ENCODE results near the gene OSGEPL1. TPM values are rescaled to one million over a fixed set of nuclear protein-coding genes. Genes with fewer than 3 reads are reported as not detected.
"Not testable (repeated sequence)": the region's sequence is repeated elsewhere in the genome, so short reads cannot be mapped to it uniquely, and the experiment has no call there.

The OSGEPL1 gene
- total and polyA plus RNA-seq, 11 donors = 5.7 to 11.0 (median 8.3) TPM

DNA sequence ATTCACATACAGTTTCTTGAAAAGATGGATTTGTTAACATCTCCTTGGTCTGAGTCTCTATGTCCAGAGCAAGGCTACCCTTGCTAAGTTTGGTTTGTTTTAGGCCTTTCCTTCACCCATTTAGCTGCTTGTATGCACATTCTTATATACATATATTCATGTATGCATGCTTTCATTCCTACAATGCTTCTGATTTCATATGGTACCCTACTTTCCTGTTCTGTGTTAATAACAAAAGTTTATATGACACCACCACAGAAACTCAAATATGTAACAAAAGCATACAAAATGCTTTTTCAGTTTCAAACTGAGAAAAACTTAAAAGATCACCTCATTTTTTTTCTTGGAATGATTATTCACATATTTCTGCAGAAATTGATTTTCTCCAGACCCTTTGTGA, 39.4 kb downstream of the OSGEPL1 start:
- Histone ChIP-seq H3K9me3 (no peaks in the 10 kb centered on the region), H3K4me1 (no peaks in the 10 kb centered on the region), H3K27ac (no peak overlapping the region), H3K27me3 (no peaks in the 10 kb centered on the region), H3K36me3 (peaks cover 0 to 31% (median 2%) of the 10 kb centered on the region in 9 donors), H3K4me3 (no peak overlapping the region)
- DNase-seq (no peak), ATAC-seq (no peak)
- TF ChIP-seq CTCF (IDR thresholded peaks at IDR 0.05) = no peak
- TF ChIP-seq POLR2A (IDR thresholded peaks at IDR 0.05) = no peak
- intact Hi-C loops (cut with DNase I) = no loop called here

DNA sequence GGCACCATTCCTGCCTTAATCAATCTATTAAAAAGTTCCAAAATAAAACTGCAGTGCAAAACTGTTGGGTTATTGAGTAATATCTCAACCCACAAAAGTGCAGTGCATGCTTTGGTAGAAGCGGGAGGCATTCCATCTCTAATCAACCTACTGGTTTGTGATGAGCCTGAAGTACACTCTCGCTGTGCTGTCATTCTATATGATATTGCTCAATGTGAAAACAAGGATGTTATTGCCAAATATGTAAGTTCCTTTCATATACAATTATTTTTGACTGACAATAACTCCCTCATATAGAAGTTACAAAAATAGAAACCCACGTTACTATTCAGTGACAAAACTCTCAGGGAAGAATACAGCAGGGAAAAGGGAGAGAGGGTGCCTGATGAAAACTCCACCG, 43.0 kb downstream of the OSGEPL1 start:
- Histone ChIP-seq H3K4me1 (no peaks in the 10 kb centered on the region), H3K9me3 (peaks cover 0 to 12% (median 0%) of the 10 kb centered on the region in 12 donors), H3K4me3 (no peak overlapping the region), H3K27me3 (no peaks in the 10 kb centered on the region), H3K36me3 (peaks cover 0 to 19% (median 0%) of the 10 kb centered on the region in 9 donors), H3K27ac (no peak overlapping the region)
- no peak for ATAC-seq
- no peak for TF ChIP-seq CTCF (IDR thresholded peaks at IDR 0.05)
- no peak for TF ChIP-seq POLR2A (IDR thresholded peaks at IDR 0.05)
- DNase-seq = no peak
- intact Hi-C loops (cut with DNase I) = no loop called here
- WGBS, 4 donors = 84 to 92% (median 90%) methylated on average over 4 of the region's 4 CpGs

- H3K27ac ChIP-seq; intact Hi-C loops (cut with DNase I); ATAC-seq; DNase-seq; H3K4me3 ChIP-seq; H3K4me1 ChIP-seq; H3K27me3 ChIP-seq: not testable (repeated sequence)
- Histone ChIP-seq H3K36me3 (peaks cover 0 to 16% (median 0%) of the 10 kb centered on the region in 9 donors), H3K9me3 (peaks cover 0 to 12% (median 0%) of the 10 kb centered on the region in 12 donors)
- WGBS, 4 donors = 80 to 100% (median 91%) methylated on average over 1 of the region's 1 CpG
These were observed 45.0 kb downstream of the OSGEPL1 start for GRCh38 chr2:189717593-189717992.

DNA sequence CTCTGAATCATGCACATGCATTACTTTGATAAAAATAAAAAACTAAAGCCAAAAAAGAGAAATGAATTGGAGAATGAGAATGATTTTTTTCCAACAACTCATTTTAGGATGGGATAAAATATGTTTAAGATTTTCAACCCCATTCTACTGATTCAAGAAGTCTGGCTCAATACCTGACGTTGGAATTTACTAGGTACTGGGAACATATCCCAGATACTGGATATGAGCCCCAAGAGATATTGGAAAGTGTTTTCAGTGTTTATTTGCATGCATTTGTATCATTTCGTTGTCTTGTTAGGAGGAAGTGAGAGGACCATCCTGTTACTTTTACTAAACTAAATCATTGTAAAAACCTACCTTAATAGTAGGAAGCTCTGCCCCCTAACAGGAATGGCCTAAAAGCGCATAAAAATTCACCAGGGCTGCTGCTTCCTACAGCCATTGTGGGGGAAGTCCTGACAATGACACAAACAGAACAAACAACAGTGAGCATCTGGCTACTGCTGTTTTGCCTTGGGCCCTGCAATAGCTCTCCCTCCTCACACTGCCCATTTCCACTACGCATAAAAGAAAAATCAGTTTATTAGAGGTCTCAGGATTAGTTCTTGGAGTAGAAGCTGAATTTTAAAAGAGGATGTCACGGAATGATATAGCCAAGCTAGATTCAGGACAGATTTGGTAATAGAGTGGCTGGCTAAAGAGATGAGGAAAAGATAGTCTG, 52.9 kb downstream of the OSGEPL1 start:
- 91 to 92% (median 92%) methylated on average over 5 of the region's 5 CpGs for WGBS, 4 donors
- DNase-seq (no peak), ATAC-seq (no peak)
- H3K27ac ChIP-seq = no peak overlapping the region
- H3K4me1 ChIP-seq = no peaks in the 10 kb centered on the region
- H3K36me3 ChIP-seq = peaks cover 0 to 42% (median 4%) of the 10 kb centered on the region in 9 donors
- H3K4me3 ChIP-seq = no peak overlapping the region
- H3K27me3 ChIP-seq = no peaks in the 10 kb centered on the region
- TF ChIP-seq CTCF (IDR thresholded peaks at IDR 0.05) (no peak), POLR2A (IDR thresholded peaks at IDR 0.05) (no peak)
- intact Hi-C loops (cut with DNase I) = no loop called here
- H3K9me3 ChIP-seq = no peaks in the 10 kb centered on the region

DNA sequence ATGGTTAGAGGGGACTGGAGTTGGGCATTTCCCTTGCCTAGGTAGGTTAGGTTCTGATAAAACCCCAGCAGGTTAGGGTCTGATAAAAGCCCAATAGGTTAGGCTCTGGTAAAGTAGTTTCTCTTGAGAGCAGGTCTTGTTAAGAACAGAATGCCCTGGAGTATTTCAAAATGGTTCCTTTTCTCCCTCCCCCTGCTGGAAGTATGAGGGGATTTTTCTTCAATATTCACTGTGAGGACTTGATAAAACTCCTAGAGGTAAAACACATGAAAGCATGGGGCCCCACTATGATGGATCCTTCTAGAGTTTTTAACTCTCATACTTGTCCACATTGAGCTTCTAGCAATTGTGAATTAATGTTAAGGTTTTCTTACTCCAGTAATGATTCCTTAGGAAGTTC, 60.5 kb downstream of the OSGEPL1 start:
- H3K27ac ChIP-seq = no peak overlapping the region
- no peak for DNase-seq
- intact Hi-C loops (cut with DNase I) = no loop called here

More for the DNA sequence above, 60.5 kb downstream of the OSGEPL1 start:
- Histone ChIP-seq H3K4me3 (no peak overlapping the region), H3K36me3 (peaks cover 0 to 27% (median 0%) of the 10 kb centered on the region in 9 donors), H3K9me3 (no peaks in the 10 kb centered on the region), H3K27me3 (no peaks in the 10 kb centered on the region), H3K4me1 (peaks cover 0 to 3% (median 0%) of the 10 kb centered on the region in 12 donors)
- TF ChIP-seq CTCF (IDR thresholded peaks at IDR 0.05) = no peak
- no peak for TF ChIP-seq POLR2A (IDR thresholded peaks at IDR 0.05)
- no peak for ATAC-seq

Measured in heart left ventricle (tissue), 16 donors.